ENCODE results near the gene TFDP1.
"Not testable (repeated sequence)": the region's sequence is repeated elsewhere in the genome, so short reads cannot be mapped to it uniquely, and the experiment has no call there.

TFDP1 gene

GRCh38 chr13:113592571-113592970 is 8.0 kb downstream of the TFDP1 start:
- TF ChIP-seq CTCF (conservative IDR thresholded peaks at IDR 0.05; ENCODE audit: low read depth) = no peak
- ChIA-PET CTCF (interaction anchor here (0.7 kb wide), 1 partner anchor 114 kb away, joined by 3 read pairs; no protein-coding TSS in a partner anchor), POLR2A (ENCODE audit: low non-redundant PET) (no interaction called here)
- no peak overlapping the region for H3K27ac ChIP-seq
- DNase-seq (ENCODE audit: low spot score) = no peak

- POLR2A ChIA-PET (ENCODE audit: low non-redundant PET); CTCF ChIA-PET; H3K27ac ChIP-seq; DNase-seq (ENCODE audit: low spot score): not testable (repeated sequence)
Measured at GRCh38 chr13:113594066-113594821, 9.7 kb downstream of the TFDP1 start.

- no peak overlapping the region for H3K27ac ChIP-seq
- TF ChIP-seq CTCF (conservative IDR thresholded peaks at IDR 0.05; ENCODE audit: low read depth) = no peak
- DNase-seq (ENCODE audit: low spot score) = no peak
- POLR2A ChIA-PET (ENCODE audit: low non-redundant PET) = no interaction called here
- CTCF ChIA-PET = no interaction called here
Measured at GRCh38 chr13:113595131-113595530, 10.6 kb downstream of the TFDP1 start.

GRCh38 chr13:113596321-113597200 is 12.0 kb downstream of the TFDP1 start:
- no peak for DNase-seq (ENCODE audit: low spot score)
- CTCF ChIA-PET = interaction anchor here (0.7 kb wide), 1 partner anchor 262 kb away, joined by 3 read pairs; no protein-coding TSS in a partner anchor
- POLR2A ChIA-PET (ENCODE audit: low non-redundant PET) = no interaction called here
- no peak for TF ChIP-seq CTCF (conservative IDR thresholded peaks at IDR 0.05; ENCODE audit: low read depth)
- H3K27ac ChIP-seq = no peak overlapping the region

GRCh38 chr13:113597391-113598080 is 13.0 kb downstream of the TFDP1 start:
- TF ChIP-seq CTCF (conservative IDR thresholded peaks at IDR 0.05; ENCODE audit: low read depth) = no peak
- DNase-seq (ENCODE audit: low spot score) = no peak
- ChIA-PET CTCF (no interaction called here), POLR2A (ENCODE audit: low non-redundant PET) (no interaction called here)
- 0 out of 2 replicates have a peak overlapping the region, but pooled peaks have one; percentile 5 for H3K27ac ChIP-seq

GRCh38 chr13:113598081-113598410 is 13.5 kb downstream of the TFDP1 start:
- ChIA-PET CTCF (no interaction called here), POLR2A (ENCODE audit: low non-redundant PET) (no interaction called here)
- no peak for TF ChIP-seq CTCF (conservative IDR thresholded peaks at IDR 0.05; ENCODE audit: low read depth)
- H3K27ac ChIP-seq = 0 out of 2 replicates have a peak overlapping the region, but pooled peaks have one; percentile 5
- no peak for DNase-seq (ENCODE audit: low spot score)

All from RWPE1 (cell line).